Left colon (tissue), 2 donors: ENCODE data around the gene SLC22A4. TPM values are rescaled to one million over a fixed set of nuclear protein-coding genes. Genes with fewer than 3 reads are reported as not detected.

Experiments
- ATAC-seq: fragments of 200-7000 bp; cut with Tn5 transposase; one replicate; pipeline ENCODE4 v1.9.1; 2020; ENCODE audit warnings: mild to moderate bottlenecking, moderate library complexity
- DNase-seq, 2 donors: peaks; one replicate each; pipeline ENCODE4 v3.0.0-alpha.2; 2020
- intact Hi-C, 2 donors: fragments of 100-400 bp; cut with DNase I in 1 of 2; cut with micrococcal nuclease in 1 of 2; formaldehyde crosslinking; loops; one replicate each; pipeline versions ENCODE4 v1.11.2 to v1.14.0; 2022; cut with DNase I, micrococcal nuclease
- long read RNA-seq: library from polyadenylated mRNA; unstranded; transcript quantifications from one replicate; pipeline ENCODE4 v2.0.0, GENCODE V29; 2021
- total RNA-seq, 2 donors: library from RNA; stranded (reverse); fragmentation: NEBNext Ultra II Directional; extraction: Animal tissue kit (Norgen Biotek cat#: 25700); gene quantifications; one replicate each; pipeline ENCODE4 v1.2.1, GENCODE V29; 2021
- donor health status: DM: no; HTN: no; CAD: no.
- donor health status: DM: yes; HTN: yes; CAD: no.

Gene SLC22A4
- total RNA-seq = 1 to 10 TPM; 3.8 to 7.3 TPM
- long read RNA-seq, partial matches to known transcripts = 1 of 8 reads
- long read RNA-seq, other reads (novel, unspliced or antisense) = 6 of 8 reads

- DNase-seq (peak; percentile 86 to 92), ATAC-seq (peak; percentile 84)
- intact Hi-C loops = no loop called here
Measured at GRCh38 chr5:132293992-132294727, at the start of gene SLC22A4. Gene SLC22A4 (plus strand): TSS chr5:132294394. CDS start chr5:132294617, 223 bp downstream.

- intact Hi-C loops = no loop called here
- ATAC-seq (peak; percentile 91), DNase-seq (peak in 1 of 2 donors; percentile 10)
Measured at GRCh38 chr5:132245593-132245992, 48.6 kb upstream of the SLC22A4 start.

- no peak for DNase-seq
- intact Hi-C loops = no loop called here
- no peak for ATAC-seq
Measured at GRCh38 chr5:132246806-132247205, 47.4 kb upstream of the SLC22A4 start.

GRCh38 chr5:132250547-132250946 lies 43.6 kb upstream of the SLC22A4 start:
- intact Hi-C loops = no loop called here
- no peak for ATAC-seq
- no peak for DNase-seq

GRCh38 chr5:132251220-132251725 lies 42.9 kb upstream of the SLC22A4 start:
- intact Hi-C loops = no loop called here
- ATAC-seq (no peak), DNase-seq (no peak)

- ATAC-seq (peak; percentile 29), DNase-seq (no peak)
- intact Hi-C loops = no loop called here
Measured at GRCh38 chr5:132253008-132253441, 41.2 kb upstream of the SLC22A4 start.

GRCh38 chr5:132253452-132254320 lies 40.5 kb upstream of the SLC22A4 start:
- DNase-seq (no peak), ATAC-seq (peak; percentile 69)
- intact Hi-C loops = no loop called here

- intact Hi-C loops = no loop called here
- ATAC-seq = peak; percentile 18
- DNase-seq = no peak
Measured at GRCh38 chr5:132254321-132254977, 39.7 kb upstream of the SLC22A4 start.

GRCh38 chr5:132256086-132256782 lies 38.0 kb upstream of the SLC22A4 start:
- intact Hi-C loops = no loop called here
- DNase-seq = no peak
- no peak for ATAC-seq

GRCh38 chr5:132256783-132257130 lies 37.4 kb upstream of the SLC22A4 start:
- DNase-seq (no peak), ATAC-seq (no peak)
- intact Hi-C loops = no loop called here

- intact Hi-C loops = no loop called here
- ATAC-seq = peak; percentile 28
Measured at GRCh38 chr5:132257131-132258101, 36.8 kb upstream of the SLC22A4 start, which contains the start of gene PDLIM4. Gene PDLIM4 (plus strand): TSS chr5:132257696. CDS start chr5:132257735, 39 bp downstream.

GRCh38 chr5:132258102-132259068 lies 35.8 kb upstream of the SLC22A4 start:
- DNase-seq (no peak), ATAC-seq (no peak)
- intact Hi-C loops = no loop called here

More at GRCh38 chr5:132257131-132258101, 36.8 kb upstream of the SLC22A4 start, which contains the start of gene PDLIM4:
- no peak for DNase-seq

- intact Hi-C loops = no loop called here
- peak; percentile 18 for ATAC-seq
- DNase-seq = peak in 1 of 2 donors; percentile 78
Measured at GRCh38 chr5:132259069-132259851, 34.9 kb upstream of the SLC22A4 start.

- no peak for DNase-seq
- intact Hi-C loops = no loop called here
- no peak for ATAC-seq
Measured at GRCh38 chr5:132260051-132260450, 34.1 kb upstream of the SLC22A4 start.
